ENCODE data around the gene SH3TC1. TPM values are rescaled to one million over a fixed set of nuclear protein-coding genes. Genes with fewer than 3 reads are reported as not detected.

Gene SH3TC1
- total and polyA plus RNA-seq, 2 of the 8 experiments (the other 6 are each of a cell fraction or from before 2014, with no cell fraction given) = 0.15 TPM; not detected in 1

- Histone ChIP-seq H3K56ac (replicated peaks; ENCODE audit: insufficient read length, low read depth, low read length) (no peak overlapping the region), H3K27me3 (replicated peaks in 1 of 4; ENCODE audit: control insufficient read depth in 3 of 4, extremely low read depth in 1 of 4, insufficient read depth in 3 of 4, low read length in 3 of 4) (no peaks in the 10 kb centered on the region), H3K9ac (replicated peaks in 1 of 4; ENCODE audit: extremely low read depth in 1 of 4, low read depth in 3 of 4, low read length in 3 of 4) (no peak overlapping the region), H3K14ac (ENCODE audit: insufficient read length) (no peak overlapping the region), H3K18ac (ENCODE audit: extremely low read depth, low read length) (no peak overlapping the region), H2BK15ac (ENCODE audit: low read length) (no peak overlapping the region), H3K36me3 (ENCODE audit: control insufficient read depth in 2 of 4, insufficient read depth in 4 of 4, low read length in 3 of 4) (no peaks in the 10 kb centered on the region), H4K8ac (ENCODE audit: extremely low read depth, insufficient read depth, low read length) (no peak overlapping the region; the same call in 1 of the 2 replicates), H3K4me3 (ENCODE audit: extremely low read depth in 1 of 4, insufficient read depth in 2 of 4, low read depth in 3 of 4, low read length in 4 of 4) (no peak overlapping the region), H3K27ac (ENCODE audit: low read depth, low read length) (no peak overlapping the region), H3K4me2 (ENCODE audit: insufficient read depth in 1 of 2, low read depth in 2 of 2, low read length in 2 of 2) (no peak overlapping the region), H2BK12ac (ENCODE audit: low read depth, low read length) (no peak overlapping the region), H4K20me1 (replicated peaks in 1 of 2; ENCODE audit: control insufficient read depth in 1 of 2, insufficient read depth in 2 of 2, low read length in 2 of 2) (peaks cover 0 to 1% of the 10 kb centered on the region in 2 experiments), H3K4me1 (replicated peaks in 1 of 4; ENCODE audit: control insufficient read depth in 3 of 4, insufficient read depth in 4 of 4, low read length in 3 of 4) (no peaks in the 10 kb centered on the region), H3K23me2 (ENCODE audit: low read depth, low read length) (no peaks in the 10 kb centered on the region), H2AFZ (ENCODE audit: low read length) (no peak overlapping the region), H3K79me1 (ENCODE audit: low read depth, low read length) (no peaks in the 10 kb centered on the region), H2BK5ac (ENCODE audit: low read depth, low read length) (no peak overlapping the region), H4K91ac (replicated peaks; ENCODE audit: insufficient read length, low read length) (no peak overlapping the region), H2BK120ac (replicated peaks; ENCODE audit: low read depth, low read length) (no peak overlapping the region), H3K4ac (replicated peaks; ENCODE audit: insufficient read length, low read depth, low read length) (no peak overlapping the region), H4K5ac (ENCODE audit: insufficient read length, low read depth, low read length) (no peak overlapping the region), H3K79me2 (ENCODE audit: control insufficient read depth in 1 of 2, insufficient read depth in 2 of 2, low read length in 2 of 2) (no peaks in the 10 kb centered on the region), H2AK5ac (ENCODE audit: low read depth, low read length) (no peak overlapping the region), H3K23ac (ENCODE audit: insufficient read length) (no peak overlapping the region), H3K9me3 (ENCODE audit: insufficient read depth in 2 of 2, low read depth in 1 of 2, low read length in 1 of 2) (no peaks in the 10 kb centered on the region), H2BK20ac (ENCODE audit: low read length) (no peak overlapping the region)
- FAIRE-seq (no peak), DNase-seq (ENCODE audit: low read depth in 1 of 2, low spot score in 2 of 2) (no peak)
- POLR2A ChIA-PET (ENCODE audit: partially characterized antibody) = no interaction called here
- no peak for TF ChIP-seq EP300 (IDR thresholded peaks at IDR 0.05; ENCODE audit: borderline replicate concordance in 1 of 2, low read depth in 2 of 2, low read length in 2 of 2)
- TF ChIP-seq EGR1 (IDR thresholded peaks at IDR 0.05; ENCODE audit: borderline replicate concordance, low read depth, low read length) = no peak
- TF ChIP-seq FOSL1 (IDR thresholded peaks at IDR 0.05; ENCODE audit: insufficient read depth, low read depth, low read length) = no peak
- no peak for TF ChIP-seq BACH1 (IDR thresholded peaks at IDR 0.05; ENCODE audit: low read length)
- TF ChIP-seq, protein P1, sequence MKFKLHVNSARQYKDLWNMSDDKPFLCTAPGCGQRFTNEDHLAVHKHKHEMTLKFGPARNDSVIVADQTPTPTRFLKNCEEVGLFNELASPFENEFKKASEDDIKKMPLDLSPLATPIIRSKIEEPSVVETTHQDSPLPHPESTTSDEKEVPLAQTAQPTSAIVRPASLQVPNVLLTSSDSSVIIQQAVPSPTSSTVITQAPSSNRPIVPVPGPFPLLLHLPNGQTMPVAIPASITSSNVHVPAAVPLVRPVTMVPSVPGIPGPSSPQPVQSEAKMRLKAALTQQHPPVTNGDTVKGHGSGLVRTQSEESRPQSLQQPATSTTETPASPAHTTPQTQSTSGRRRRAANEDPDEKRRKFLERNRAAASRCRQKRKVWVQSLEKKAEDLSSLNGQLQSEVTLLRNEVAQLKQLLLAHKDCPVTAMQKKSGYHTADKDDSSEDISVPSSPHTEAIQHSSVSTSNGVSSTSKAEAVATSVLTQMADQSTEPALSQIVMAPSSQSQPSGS (IDR thresholded peaks at IDR 0.05; ENCODE audit: low read length) = no peak
- CTCF ChIA-PET (ENCODE audit: partially characterized antibody) = interaction anchor here (1.5 to 2.1 kb wide), 3 partner anchors 21 to 115 kb away, joined by 4 to 6 read pairs (median 5); no protein-coding TSS in a partner anchor
- 70% methylated on average over 15 of the region's 15 CpGs; no CpG with 5 or more reads in 1 of the 2 experiments for WGBS, 2 experiments (ENCODE audit: extremely low coverage in 1 of 2, insufficient coverage in 1 of 2, insufficient read length in 1 of 2, insufficient replicate concordance in 2 of 2, low coverage in 1 of 2, low lambda C conversion rate in 2 of 2, missing lambda C conversion rate in 1 of 2)
These were observed 87.7 kb downstream of the SH3TC1 start for GRCh38 chr4:8286719-8287342.
